ELF-1 (cell line): ENCODE measurements around the gene APOBEC3G.

Experiments used
- DNase-seq: peaks from one replicate; pipeline ENCODE4 v3.0.0-alpha.2; 2016; ENCODE audit warnings: low read depth, low spot score

The APOBEC3G gene

GRCh38 chr22:39091126-39092081, 14.3 kb downstream of the APOBEC3G start:
- DNase-seq: no peak

GRCh38 chr22:39092111-39092862, 15.2 kb downstream of the APOBEC3G start:
- DNase-seq: no peak

GRCh38 chr22:39094717-39095389, 17.8 kb downstream of the APOBEC3G start:
- no peak for DNase-seq

GRCh38 chr22:39095971-39096370, 18.9 kb downstream of the APOBEC3G start:
- DNase-seq: no peak

GRCh38 chr22:39097098-39098020, 20.3 kb downstream of the APOBEC3G start, which contains the start of gene APOBEC3H:
Gene APOBEC3H (plus strand): TSS chr22:39097244. CDS start chr22:39100279, 3,035 bp downstream.
- DNase-seq: no peak

GRCh38 chr22:39098026-39098425, 21.0 kb downstream of the APOBEC3G start:
- peak; percentile 62 for DNase-seq

GRCh38 chr22:39098576-39098975, 21.5 kb downstream of the APOBEC3G start:
- no peak for DNase-seq

- no peak for DNase-seq
Observed at GRCh38 chr22:39101226-39101625, 24.2 kb downstream of the APOBEC3G start.

GRCh38 chr22:39103431-39103830, 26.4 kb downstream of the APOBEC3G start:
- DNase-seq: no peak

GRCh38 chr22:39106326-39106725, 29.3 kb downstream of the APOBEC3G start:
- no peak for DNase-seq

- no peak for DNase-seq
Observed at GRCh38 chr22:39108487-39108886, 31.4 kb downstream of the APOBEC3G start.

GRCh38 chr22:39109361-39109760, 32.3 kb downstream of the APOBEC3G start:
- DNase-seq: no peak

- DNase-seq: peak; percentile 74
Observed at GRCh38 chr22:39110631-39111561, 33.8 kb downstream of the APOBEC3G start.

GRCh38 chr22:39114112-39114511, 37.0 kb downstream of the APOBEC3G start:
- peak; percentile 51 for DNase-seq

- DNase-seq: no peak
Observed at GRCh38 chr22:39115570-39115969, 38.5 kb downstream of the APOBEC3G start.

- DNase-seq: no peak
Observed at GRCh38 chr22:39115977-39116621, 39.0 kb downstream of the APOBEC3G start.

- DNase-seq: no peak
Observed at GRCh38 chr22:39117585-39118191, 40.6 kb downstream of the APOBEC3G start.

- DNase-seq: no peak
Observed at GRCh38 chr22:39120983-39121382, 43.9 kb downstream of the APOBEC3G start.
